ENCODE results near the gene LHFPL3.
"Not testable (repeated sequence)": the region's sequence is repeated elsewhere in the genome, so short reads cannot be mapped to it uniquely, and the experiment has no call there.

Gene LHFPL3

GRCh38 chr7:104552102-104552501 lies 223.7 kb downstream of the LHFPL3 start:
- DNase-seq (ENCODE audit: low read depth), result peak; percentile 73
- TF ChIP-seq CTCF (IDR thresholded peaks at IDR 0.05; ENCODE audit: low read depth, low read length) (no peak), MYC (IDR thresholded peaks at IDR 0.05; ENCODE audit: low read depth, low read length) (no peak), MAX (IDR thresholded peaks at IDR 0.05; ENCODE audit: low read depth, low read length) (no peak), POLR2A (IDR thresholded peaks at IDR 0.05; ENCODE audit: extremely low read depth, insufficient read length) (no peak)
- H3K4me3 ChIP-seq (ENCODE audit: low read depth, low read length), result no peak overlapping the region

- no peak for TF ChIP-seq POLR2A (IDR thresholded peaks at IDR 0.05; ENCODE audit: extremely low read depth, insufficient read length)
- no peak overlapping the region for H3K4me3 ChIP-seq (ENCODE audit: low read depth, low read length)
- DNase-seq (ENCODE audit: low read depth), result no peak
Measured at GRCh38 chr7:104553074-104553473, 224.7 kb downstream of the LHFPL3 start.

GRCh38 chr7:104563350-104563901 lies 235.0 kb downstream of the LHFPL3 start:
- not testable (repeated sequence) for H3K4me3 ChIP-seq (ENCODE audit: low read depth, low read length); DNase-seq (ENCODE audit: low read depth)

- no peak for DNase-seq (ENCODE audit: low read depth)
- H3K4me3 ChIP-seq (ENCODE audit: low read depth, low read length), result no peak overlapping the region
- TF ChIP-seq MYC (IDR thresholded peaks at IDR 0.05; ENCODE audit: low read depth, low read length) (no peak), MAX (IDR thresholded peaks at IDR 0.05; ENCODE audit: low read depth, low read length) (no peak), POLR2A (IDR thresholded peaks at IDR 0.05; ENCODE audit: extremely low read depth, insufficient read length) (no peak), CTCF (IDR thresholded peaks at IDR 0.05; ENCODE audit: low read depth, low read length) (no peak)
Measured at GRCh38 chr7:104569751-104570150, 241.3 kb downstream of the LHFPL3 start.

GRCh38 chr7:104572554-104572953 lies 244.2 kb downstream of the LHFPL3 start:
- no peak for DNase-seq (ENCODE audit: low read depth)
- TF ChIP-seq MAX (IDR thresholded peaks at IDR 0.05; ENCODE audit: low read depth, low read length), result no peak
- TF ChIP-seq MYC (IDR thresholded peaks at IDR 0.05; ENCODE audit: low read depth, low read length), result no peak
- TF ChIP-seq POLR2A (IDR thresholded peaks at IDR 0.05; ENCODE audit: extremely low read depth, insufficient read length), result no peak
- TF ChIP-seq CTCF (IDR thresholded peaks at IDR 0.05; ENCODE audit: low read depth, low read length), result no peak
- no peak overlapping the region for H3K4me3 ChIP-seq (ENCODE audit: low read depth, low read length)

- DNase-seq (ENCODE audit: low read depth), result no peak
- H3K4me3 ChIP-seq (ENCODE audit: low read depth, low read length), result no peak overlapping the region
- TF ChIP-seq CTCF (IDR thresholded peaks at IDR 0.05; ENCODE audit: low read depth, low read length), result no peak
- no peak for TF ChIP-seq POLR2A (IDR thresholded peaks at IDR 0.05; ENCODE audit: extremely low read depth, insufficient read length)
- no peak for TF ChIP-seq MAX (IDR thresholded peaks at IDR 0.05; ENCODE audit: low read depth, low read length)
- TF ChIP-seq MYC (IDR thresholded peaks at IDR 0.05; ENCODE audit: low read depth, low read length), result no peak
Measured at GRCh38 chr7:104584620-104585019, 256.2 kb downstream of the LHFPL3 start.

- not testable (repeated sequence) for DNase-seq (ENCODE audit: low read depth); H3K4me3 ChIP-seq (ENCODE audit: low read depth, low read length)
Measured at GRCh38 chr7:104595591-104595990, 267.2 kb downstream of the LHFPL3 start.
